ENCODE data around the gene ARRB1.

DNA sequence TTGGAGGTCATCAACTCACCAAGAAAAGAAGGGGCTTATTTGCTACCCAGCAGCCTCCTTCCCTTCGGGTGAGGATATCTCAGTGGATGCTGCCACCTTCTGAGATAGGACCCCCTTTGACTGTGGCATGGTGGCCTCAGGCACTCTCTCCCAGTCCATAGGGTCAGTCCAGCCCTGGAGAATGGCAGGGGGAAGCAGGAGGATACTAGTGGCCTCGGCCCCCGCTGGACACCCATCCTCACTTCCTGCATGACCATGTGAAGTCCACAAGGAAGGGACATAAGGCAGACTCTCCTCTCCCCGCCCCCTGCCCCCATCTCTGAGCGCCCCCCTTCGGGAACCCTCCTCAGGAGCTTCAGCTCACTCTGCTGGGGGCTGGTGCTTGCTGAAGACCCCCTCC is 86.5 kb downstream of the ARRB1 start:
- no peak for TF ChIP-seq POLR2A (IDR thresholded peaks at IDR 0.05; ENCODE audit: low read depth, low read length)
- TF ChIP-seq TAF1 (IDR thresholded peaks at IDR 0.05; ENCODE audit: borderline replicate concordance, low read depth, low read length), result no peak
- no peak for TF ChIP-seq POLR2AphosphoS5 (IDR thresholded peaks at IDR 0.05; ENCODE audit: low read depth, low read length)

Data from GM12892 (cell line).